OCI-LY1 (cell line): ENCODE results near the gene PKIG.

Experiments
- H2AFZ ChIP-seq: fragments of 200-600 bp; sonication (generic), shearing (Covaris generic); 2 replicates; pipeline ENCODE4 v1.6.0; 2014; ENCODE audit warnings: antibody characterized with exemption, mild to moderate bottlenecking, low read length
- H3F3A ChIP-seq: fragments of 200-600 bp; sonication (generic), shearing (Covaris generic); 2 replicates; pipeline ENCODE4 v1.6.0; 2014; ENCODE audit warnings: mild to moderate bottlenecking, antibody characterized with exemption, low read length, moderate library complexity; ENCODE audit not compliant: insufficient read depth
- H3K27ac ChIP-seq: fragments of 200-600 bp; sonication (generic); 2 replicates; pipeline ENCODE4 v1.5.1; 2014; ENCODE audit warnings: low read length, mixed run types, mild to moderate bottlenecking, low read depth; ENCODE audit not compliant: poor library complexity, severe bottlenecking
- H3K27me3 ChIP-seq: fragments of 200-600 bp; sonication (generic); 2 replicates; pipeline ENCODE4 v1.6.0; 2014; ENCODE audit warnings: antibody characterized with exemption, mild to moderate bottlenecking, low read length, moderate library complexity; ENCODE audit not compliant: insufficient read depth
- H3K36me3 ChIP-seq: fragments of 200-600 bp; sonication (generic); 2 replicates; pipeline ENCODE4 v1.6.1; 2014; ENCODE audit warnings: mild to moderate bottlenecking, antibody characterized with exemption, low read length, moderate library complexity, mixed read lengths; ENCODE audit not compliant: insufficient read depth
- H3K4me1 ChIP-seq: fragments of 200-600 bp; sonication (generic); 2 replicates; pipeline ENCODE4 v1.5.1; 2014; ENCODE audit warnings: mild to moderate bottlenecking, low read length, moderate library complexity; ENCODE audit not compliant: insufficient read depth, severe bottlenecking
- H3K4me2 ChIP-seq: fragments of 200-600 bp; sonication (generic), shearing (Covaris generic); 2 replicates; pipeline ENCODE4 v1.6.1; 2014; ENCODE audit warnings: low read length
- H3K4me3 ChIP-seq: fragments of 200-600 bp; sonication (generic); 2 replicates; pipeline ENCODE4 v1.5.1; 2014; ENCODE audit warnings: low read length, low read depth, mild to moderate bottlenecking, mixed read lengths; ENCODE audit not compliant: poor library complexity, severe bottlenecking
- H3K79me2 ChIP-seq: fragments of 200-600 bp; shearing (Covaris generic); 2 replicates; pipeline ENCODE4 v1.6.1; 2016; ENCODE audit warnings: mixed run types, low read length, mixed read lengths; ENCODE audit not compliant: insufficient read depth
- H3K9ac ChIP-seq: fragments of 200-600 bp; sonication (generic), shearing (Covaris generic); 2 replicates; pipeline ENCODE4 v1.6.1; 2014; ENCODE audit warnings: mild to moderate bottlenecking, low read length, mixed read lengths
- H3K9me2 ChIP-seq: fragments of 200-600 bp; sonication (generic), shearing (Covaris generic); 2 replicates; pipeline ENCODE4 v1.6.1; 2014; ENCODE audit warnings: low read depth, mild to moderate bottlenecking, low read length, mixed read lengths
- H3K9me3 ChIP-seq: fragments of 200-600 bp; shearing (Covaris generic); 2 replicates; pipeline ENCODE4 v1.6.1; 2014; ENCODE audit warnings: low read length, mixed read lengths
- H4K20me1 ChIP-seq: fragments of 200-600 bp; sonication (generic), shearing (Covaris generic); 2 replicates; pipeline ENCODE4 v1.6.0; 2016; ENCODE audit warnings: mild to moderate bottlenecking, low read length; ENCODE audit not compliant: insufficient read depth
- CTCF ChIP-seq: fragments of 200-600 bp; sonication (generic), shearing (Covaris generic); IDR thresholded peaks from 2 replicates; pipeline ENCODE4 v1.5.1; 2017; ENCODE audit warnings: mild to moderate bottlenecking, antibody characterized with exemption, low read length, moderate library complexity, mixed read lengths
- EZH2 ChIP-seq: fragments of 200-600 bp; sonication (generic), shearing (Covaris generic); IDR thresholded peaks from 2 replicates; pipeline ENCODE4 v1.8.0; 2017; ENCODE audit warnings: borderline replicate concordance, mixed run types, mild to moderate bottlenecking, antibody characterized with exemption, low read length, moderate library complexity, mixed read lengths

The PKIG gene

DNA sequence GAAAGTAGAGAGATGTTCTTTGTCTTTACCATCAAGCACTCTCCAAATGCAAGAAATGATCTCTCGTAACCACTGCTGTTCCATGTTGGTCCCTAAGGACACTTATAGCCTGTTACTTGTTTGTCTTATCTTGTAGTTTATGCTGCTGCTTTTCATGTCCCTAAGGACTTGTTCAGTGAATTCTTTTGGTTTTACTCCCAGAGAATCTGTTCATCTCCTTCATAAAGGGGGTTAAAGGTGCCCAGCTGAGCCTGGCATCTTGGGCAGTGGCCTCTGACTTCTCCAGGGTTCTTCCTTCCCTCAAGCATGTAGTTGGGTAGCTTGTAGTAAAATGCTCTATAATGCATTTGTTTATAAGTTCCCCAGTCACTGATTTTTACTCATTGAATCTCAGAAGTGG is 864 bp upstream of the PKIG start:
- Histone ChIP-seq H3K4me2 (peak overlapping the region; percentile 77), H2AFZ (no peak overlapping the region), H3K36me3 (no peaks in the 10 kb centered on the region), H3K9ac (peak overlapping the region; percentile 32), H3K9me2 (no peaks in the 10 kb centered on the region), H3K27ac (peak overlapping the region; percentile 98), H3K4me3 (peak overlapping the region; percentile 12), H3K79me2 (no peaks in the 10 kb centered on the region), H3F3A (0 out of 2 replicates have a peak, but pooled peaks cover under 1% of the 10 kb centered on the region), H3K27me3 (no peaks in the 10 kb centered on the region), H4K20me1 (no peaks in the 10 kb centered on the region), H3K9me3 (no peaks in the 10 kb centered on the region), H3K4me1 (peaks cover 82% of the 10 kb centered on the region)
- no peak for TF ChIP-seq CTCF
- no peak for TF ChIP-seq EZH2

- peak overlapping the region; percentile 45 for H3K4me3 ChIP-seq
- no peaks in the 10 kb centered on the region for H3K9me3 ChIP-seq
- H3K36me3 ChIP-seq, result no peaks in the 10 kb centered on the region
- H3K4me1 ChIP-seq, result peaks cover 93% of the 10 kb centered on the region
- H3K9me2 ChIP-seq, result no peaks in the 10 kb centered on the region
- peak overlapping the region; percentile 67 for H3K9ac ChIP-seq
- peak overlapping the region; percentile 77 for H3K4me2 ChIP-seq
- TF ChIP-seq EZH2 (no peak), CTCF (no peak)
- no peaks in the 10 kb centered on the region for H3K27me3 ChIP-seq
- no peak overlapping the region for H2AFZ ChIP-seq
- H3K79me2 ChIP-seq, result no peaks in the 10 kb centered on the region
- peak overlapping the region; percentile 98 for H3K27ac ChIP-seq
- H4K20me1 ChIP-seq, result no peaks in the 10 kb centered on the region
- H3F3A ChIP-seq, result peaks cover 6% of the 10 kb centered on the region; the same call in 1 of the 2 replicates
These were observed 778 bp downstream of the PKIG start for GRCh38 chr20:44583157-44583556.

DNA sequence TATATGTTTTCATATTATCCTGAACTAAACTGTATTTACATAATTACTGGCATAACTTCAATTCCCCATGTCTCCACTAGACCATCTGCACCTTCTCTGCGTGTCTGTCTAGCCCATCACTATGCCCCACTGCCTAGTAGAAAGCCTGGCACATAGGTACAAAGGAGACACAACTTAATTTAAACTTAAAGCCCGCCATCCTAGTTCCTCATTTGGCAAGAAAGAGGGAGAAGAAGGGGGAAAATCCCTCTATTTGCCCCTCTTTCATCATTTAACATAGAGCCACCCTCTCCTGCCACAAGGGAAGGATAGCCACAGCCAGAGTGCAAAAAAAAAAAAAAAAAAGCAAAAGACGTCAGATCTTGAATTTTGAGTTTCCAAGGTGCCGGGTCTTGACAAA is 1.8 kb downstream of the PKIG start:
- Histone ChIP-seq H3K27ac (peak overlapping the region; percentile 98), H3F3A (peaks cover 6% of the 10 kb centered on the region; the same call in 1 of the 2 replicates), H3K27me3 (no peaks in the 10 kb centered on the region), H3K9me2 (no peaks in the 10 kb centered on the region), H3K9me3 (no peaks in the 10 kb centered on the region), H3K4me2 (peak overlapping the region; percentile 77), H3K4me3 (peak overlapping the region; percentile 45), H3K36me3 (no peaks in the 10 kb centered on the region), H3K79me2 (no peaks in the 10 kb centered on the region), H4K20me1 (no peaks in the 10 kb centered on the region), H2AFZ (no peak overlapping the region), H3K4me1 (peaks cover 97% of the 10 kb centered on the region), H3K9ac (peak overlapping the region; percentile 67)
- no peak for TF ChIP-seq EZH2
- TF ChIP-seq CTCF, result no peak
